HG03520 (cell line): ENCODE data around the gene PLEKHG7.
"Not testable (repeated sequence)": the region's sequence is repeated elsewhere in the genome, so short reads cannot be mapped to it uniquely, and the experiment has no call there.

Source experiments
- ATAC-seq: cut with Tn5 transposase; IDR thresholded peaks from one replicate; pipeline ENCODE4 v1.9.1; 2021; ENCODE audit warnings: mild to moderate bottlenecking, moderate library complexity; ENCODE audit not compliant: unreplicated experiment

Gene PLEKHG7

GRCh38 chr12:92702754-92703679 is at the start of gene PLEKHG7:
PLEKHG7 (plus strand) TSS chr12:92702989; CDS start chr12:92706632, 3,643 bp downstream.
- ATAC-seq = peak; percentile 88

- not testable (repeated sequence) for ATAC-seq
Measured at GRCh38 chr12:92654256-92654655, 48.5 kb upstream of the PLEKHG7 start.

DNA sequence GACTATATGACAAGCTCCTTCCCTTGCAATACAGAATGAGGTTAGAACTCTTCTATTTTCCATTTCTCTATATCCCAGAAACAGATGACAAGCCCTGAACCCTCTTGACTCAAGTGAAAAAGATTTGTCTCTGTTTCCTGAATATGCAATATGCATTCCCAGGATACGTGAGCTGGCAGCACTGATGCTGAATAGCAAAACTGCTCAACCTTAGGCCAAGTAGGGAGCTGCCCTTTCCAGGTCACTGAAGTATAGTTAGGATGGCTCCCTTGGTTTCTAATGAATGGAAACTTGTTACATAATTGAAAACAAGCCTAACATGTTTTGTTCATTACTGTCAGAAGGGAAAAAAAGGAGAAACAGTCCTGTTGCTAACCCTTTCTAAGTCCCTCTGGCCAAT is 47.9 kb upstream of the PLEKHG7 start:
- ATAC-seq = no peak

DNA sequence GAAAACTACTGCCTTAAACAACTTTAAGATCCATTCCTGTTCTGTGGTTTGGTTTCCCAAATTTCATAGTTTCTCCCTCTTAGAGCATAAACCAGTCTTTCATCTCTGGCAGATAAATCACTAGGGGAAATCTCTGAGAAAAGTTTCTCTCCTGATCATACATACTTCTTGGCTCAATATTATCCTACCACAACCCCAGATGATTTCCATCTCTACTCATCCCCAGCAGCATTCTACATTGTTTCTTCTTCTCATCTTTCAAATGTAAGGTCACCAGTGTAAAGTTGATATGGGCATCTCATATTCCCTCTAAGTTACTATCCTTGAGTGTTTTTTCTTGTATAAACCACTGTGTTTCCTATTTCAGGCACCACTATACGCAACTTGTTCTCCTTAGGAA is 45.9 kb upstream of the PLEKHG7 start:
- no peak for ATAC-seq

- no peak for ATAC-seq
Measured at GRCh38 chr12:92657770-92658169, 45.0 kb upstream of the PLEKHG7 start.

DNA sequence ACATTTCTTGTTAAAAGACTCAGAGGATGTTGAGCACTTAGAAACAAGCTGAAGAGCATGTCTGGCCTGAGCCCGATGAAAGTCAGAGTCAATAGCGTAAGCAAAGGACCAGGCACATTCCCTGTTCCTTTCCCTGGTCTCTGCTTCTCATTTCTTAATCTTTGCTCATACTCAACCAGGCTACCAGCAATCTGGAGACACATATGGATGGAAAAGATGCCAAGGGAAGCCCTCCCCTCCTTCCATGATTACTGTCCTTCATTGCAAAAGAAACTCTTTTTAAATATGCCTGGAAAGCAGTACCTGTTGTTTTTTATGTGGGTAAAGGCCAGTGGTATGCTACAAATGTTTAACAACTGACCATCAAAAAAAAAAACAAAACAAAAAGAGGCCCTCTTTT is 44.2 kb upstream of the PLEKHG7 start:
- ATAC-seq = no peak

DNA sequence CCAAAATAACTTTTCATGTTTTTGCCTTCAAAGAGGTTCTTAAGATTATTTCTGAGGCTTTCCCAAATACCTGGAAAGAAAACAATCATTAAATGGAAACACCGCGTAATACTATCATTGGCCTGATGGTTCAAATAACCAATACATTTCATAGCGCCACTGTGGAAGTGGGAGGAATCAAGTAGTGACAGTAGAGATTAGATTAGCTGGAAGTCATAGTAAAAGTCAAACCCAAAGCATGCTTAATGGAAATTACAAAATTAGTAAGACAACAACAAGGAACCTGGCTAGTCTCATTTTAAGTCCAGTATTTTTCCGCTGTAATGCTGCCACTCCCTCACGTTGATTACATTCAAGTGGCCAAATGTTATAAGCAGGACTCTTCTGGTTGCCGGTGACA is 41.5 kb upstream of the PLEKHG7 start:
- ATAC-seq = no peak

DNA sequence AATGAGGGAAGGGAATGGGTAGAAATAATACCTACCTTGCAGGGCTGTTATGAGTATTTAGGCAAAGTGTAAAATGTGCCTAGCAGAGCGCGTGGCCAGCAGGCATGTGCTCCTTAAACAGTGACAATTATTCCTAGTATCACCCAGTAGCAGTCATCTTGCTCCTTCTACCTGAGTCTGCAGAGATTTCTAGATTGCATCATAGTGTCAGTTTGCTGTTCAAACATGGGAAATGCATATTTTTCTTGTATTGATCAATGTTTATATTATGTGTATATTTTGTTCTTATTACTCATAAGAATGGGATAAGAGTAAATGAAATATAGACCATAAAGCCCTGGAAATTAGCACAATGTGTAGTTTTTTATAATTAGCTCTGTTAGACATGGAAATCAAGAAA is 37.3 kb upstream of the PLEKHG7 start:
- ATAC-seq = no peak

- no peak for ATAC-seq
Measured at GRCh38 chr12:92668739-92669138, 34.0 kb upstream of the PLEKHG7 start.

GRCh38 chr12:92671524-92671923 is 31.3 kb upstream of the PLEKHG7 start:
- ATAC-seq = not testable (repeated sequence)

DNA sequence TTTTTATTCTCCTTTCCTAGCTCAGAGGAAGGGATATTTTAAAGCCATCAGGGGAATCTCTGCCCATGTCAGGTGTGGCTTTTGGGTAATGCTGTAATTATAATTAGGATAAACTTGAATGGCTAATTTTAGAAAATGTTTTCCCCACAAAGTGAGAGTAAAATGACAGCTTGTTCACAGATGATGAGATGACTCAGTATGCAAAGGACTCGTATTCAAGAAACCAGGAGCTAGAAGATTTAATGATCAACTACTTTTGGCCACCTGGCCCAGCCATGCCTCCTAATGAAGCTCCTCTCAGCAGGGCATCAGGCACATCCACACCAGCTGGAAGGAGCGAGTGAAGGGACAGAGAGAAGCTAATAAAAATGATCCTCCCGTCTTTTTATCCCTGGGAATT is 29.0 kb upstream of the PLEKHG7 start:
- peak; percentile 61 for ATAC-seq

- ATAC-seq = no peak
Measured at GRCh38 chr12:92674500-92674899, 28.3 kb upstream of the PLEKHG7 start.

DNA sequence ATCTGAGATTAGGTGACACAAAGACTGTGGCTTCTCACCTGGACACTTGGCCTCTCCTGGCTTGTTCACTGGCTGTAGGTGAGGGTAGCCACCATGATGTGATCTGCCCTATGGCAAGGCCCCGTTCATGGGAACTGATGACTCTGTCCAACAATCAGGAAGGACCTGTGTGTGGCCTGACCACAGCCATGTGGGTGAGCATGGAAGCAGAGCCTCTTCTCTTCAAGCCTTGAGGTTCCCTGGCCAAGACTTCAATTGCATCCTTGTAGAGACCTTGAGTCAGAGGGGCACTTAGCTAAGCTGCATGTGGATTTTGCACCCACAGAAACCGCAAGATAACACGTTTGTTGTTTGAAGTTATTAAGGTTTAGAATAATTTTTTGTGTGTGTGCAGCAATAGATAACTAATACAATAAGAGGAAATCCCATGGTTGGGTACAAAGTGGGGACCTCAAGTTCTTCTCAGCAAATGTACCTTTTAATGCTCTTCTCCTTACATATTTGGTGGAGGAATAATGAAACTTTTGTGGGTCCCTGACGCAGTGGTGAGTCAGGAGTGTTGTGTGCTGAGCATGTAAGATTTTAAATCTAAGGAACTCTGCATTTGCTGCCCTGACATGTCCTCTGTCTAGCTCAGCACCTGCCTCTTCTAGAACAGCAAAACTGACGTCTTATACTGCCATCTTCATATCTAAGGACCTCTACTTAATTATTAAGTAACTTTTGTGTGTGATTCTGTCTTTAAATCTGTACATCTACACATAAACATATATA is 27.5 kb upstream of the PLEKHG7 start:
- ATAC-seq = no peak

- peak; percentile 77 for ATAC-seq
Measured at GRCh38 chr12:92676710-92677109, 26.1 kb upstream of the PLEKHG7 start.

- no peak for ATAC-seq
Measured at GRCh38 chr12:92690601-92691000, 12.2 kb upstream of the PLEKHG7 start.

- ATAC-seq = no peak
Measured at GRCh38 chr12:92695056-92695455, 7.7 kb upstream of the PLEKHG7 start.

DNA sequence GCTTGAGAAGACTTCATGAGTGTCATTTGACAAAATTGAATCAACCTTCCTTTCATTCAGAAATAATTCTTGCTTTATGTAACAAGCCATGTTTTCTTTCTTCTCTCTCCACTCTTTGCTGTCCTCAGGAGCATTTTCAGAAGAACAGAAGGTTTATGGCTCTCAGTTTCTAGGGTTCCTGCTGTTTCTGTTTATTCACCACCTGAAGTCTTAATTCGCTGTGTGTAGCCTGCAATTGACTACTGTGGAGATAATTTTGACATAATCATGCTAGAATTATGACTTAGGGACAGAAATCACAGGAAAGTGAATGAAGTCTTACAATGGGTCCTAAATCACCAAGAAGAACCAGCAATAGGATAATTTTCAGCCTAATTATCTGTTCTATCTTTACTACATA is 7.2 kb upstream of the PLEKHG7 start:
- no peak for ATAC-seq

DNA sequence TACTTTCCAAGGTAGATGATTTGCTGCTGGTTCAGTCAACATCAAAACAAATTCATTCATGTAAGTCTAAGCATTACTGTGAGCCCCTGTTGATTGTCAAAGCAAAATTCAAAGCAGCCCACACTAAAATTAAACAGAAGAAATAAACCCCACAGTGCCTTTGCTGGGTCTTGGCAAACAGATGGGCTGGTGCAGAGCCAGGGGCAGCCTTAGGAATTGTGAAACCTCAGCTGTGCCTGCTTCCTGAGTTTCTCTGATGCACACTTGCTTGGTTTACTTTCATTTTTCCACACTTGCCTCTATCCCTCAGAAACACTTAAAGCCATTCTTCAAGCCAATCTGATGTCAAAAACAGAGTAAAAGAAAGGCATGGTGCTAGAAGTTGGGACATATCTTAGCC is 6.6 kb upstream of the PLEKHG7 start:
- ATAC-seq = no peak

GRCh38 chr12:92698474-92698873 is 4.3 kb upstream of the PLEKHG7 start:
- ATAC-seq = no peak

DNA sequence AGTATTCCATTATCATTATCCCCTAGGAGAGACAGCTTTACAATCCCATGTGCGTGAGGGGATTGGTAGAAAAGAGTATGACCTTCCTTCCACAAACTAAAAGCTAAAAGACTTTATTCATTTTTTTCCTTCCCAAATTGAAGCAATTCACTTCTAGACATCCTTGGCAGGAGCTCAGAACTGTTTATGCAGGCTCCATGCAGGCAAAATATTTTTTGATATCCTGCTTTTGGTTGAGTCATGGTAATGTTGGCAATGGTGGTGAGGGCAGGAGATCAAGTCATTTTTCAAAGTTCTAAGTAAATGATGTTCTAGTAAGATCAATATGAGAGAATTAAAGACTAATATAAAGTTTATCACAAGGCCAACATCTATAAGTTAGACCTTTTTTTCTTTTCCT is 1.3 kb upstream of the PLEKHG7 start:
- ATAC-seq = no peak

GRCh38 chr12:92703786-92704185 is 997 bp downstream of the PLEKHG7 start:
- ATAC-seq = no peak

- no peak for ATAC-seq
Measured at GRCh38 chr12:92706594-92706993, 3.8 kb downstream of the PLEKHG7 start.
